MCF 10A (cell line): ENCODE data around the gene A1BG. TPM values are rescaled to one million over a fixed set of nuclear protein-coding genes. Genes with fewer than 3 reads are reported as not detected.

Experiments used
- BruUV-seq: library from RNA; stranded (reverse); fragments of 400-500 nt; replicated peaks from 2 replicates; lab custom pipeline; 2021; lab: Mats Ljungman, UMichigan
- CTCF ChIA-PET: fragments of 300-600 bp; sonication (Branson Sonifier 250); formaldehyde crosslinking; extraction: SDS; loops from one replicate; lab custom pipeline; 2021; ENCODE audit warnings: antibody characterized with exemption, inconsistent platforms; lab: Yijun Ruan, JAX
- POLR2A ChIA-PET: fragments of 300-600, 350-650 bp; sonication (Branson Sonifier 250); formaldehyde crosslinking; extraction: SDS; loops from one replicate; lab custom pipeline; 2020; ENCODE audit warnings: antibody characterized with exemption, inconsistent platforms; lab: Yijun Ruan, JAX
- DNase-seq: peaks from one replicate; pipeline ENCODE4 v3.0.0-alpha.2; 2018; ENCODE audit not compliant: unreplicated experiment
- H3K27ac Mint-ChIP-seq: one replicate; pipeline ENCODE4 v1.8.0; 2022; ENCODE audit warnings: mild to moderate bottlenecking, low read depth, mixed read lengths; ENCODE audit not compliant: unreplicated experiment
- H3K27me3 Mint-ChIP-seq: one replicate; pipeline ENCODE4 v1.8.0; 2022; ENCODE audit warnings: mixed read lengths; ENCODE audit not compliant: insufficient read depth, unreplicated experiment
- H3K36me3 Mint-ChIP-seq: one replicate; pipeline ENCODE4 v1.8.0; 2022; ENCODE audit warnings: mild to moderate bottlenecking, moderate library complexity, mixed read lengths; ENCODE audit not compliant: insufficient read depth, unreplicated experiment
- H3K4me1 Mint-ChIP-seq: one replicate; pipeline ENCODE4 v1.8.0; 2022; ENCODE audit warnings: mixed read lengths; ENCODE audit not compliant: insufficient read depth, unreplicated experiment
- H3K4me3 Mint-ChIP-seq: one replicate; pipeline ENCODE4 v1.8.0; 2022; ENCODE audit warnings: mild to moderate bottlenecking, moderate library complexity, mixed read lengths; ENCODE audit not compliant: unreplicated experiment
- H3K9me3 Mint-ChIP-seq: one replicate; pipeline ENCODE4 v1.8.0; 2022; ENCODE audit warnings: mixed read lengths; ENCODE audit not compliant: unreplicated experiment
- intact Hi-C: fragments of 100-400 bp; cut with micrococcal nuclease; formaldehyde crosslinking; loops from 2 replicates; pipeline ENCODE4 v1.14.1; 2022
- total RNA-seq: library from RNA; stranded (reverse); gene quantifications from 2 replicates; pipeline ENCODE4 v1.2.3, GENCODE V29; 2022
- TF ChIP-seq, protein P1 (sequence below): fragments of 200-600 bp; IDR thresholded peaks from one replicate; pipeline ENCODE4 v1.8.0; 2022; ENCODE audit warnings: antibody characterized with exemption, mild to moderate bottlenecking; ENCODE audit not compliant: unreplicated experiment

A1BG gene
- total RNA-seq, 1 experiment from 2014 or later: 6.4 TPM

DNA sequence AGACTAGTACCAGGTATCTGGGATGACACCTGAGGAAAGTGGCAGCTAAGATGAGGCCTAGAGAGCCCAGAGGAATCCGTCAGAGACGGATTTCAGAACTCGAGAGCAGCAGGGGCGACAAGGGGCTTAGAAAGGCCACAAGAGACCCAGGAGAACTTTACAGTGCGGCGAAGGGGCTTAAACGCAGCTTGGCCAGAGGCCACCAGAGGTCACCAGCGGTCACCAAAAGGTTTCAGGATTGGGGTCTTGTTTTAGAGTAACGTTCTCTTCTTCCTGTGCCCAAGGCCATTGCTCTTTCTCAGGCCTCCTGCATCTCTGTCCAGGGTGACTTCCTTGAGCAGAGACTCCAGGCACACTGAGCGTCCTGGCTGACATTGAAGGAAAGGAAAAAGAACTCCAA, 24.3 kb downstream of the A1BG start:
- Mint-ChIP-seq H3K27ac (no peak overlapping the region), H3K9me3 (no peaks in the 10 kb centered on the region), H3K36me3 (no peaks in the 10 kb centered on the region), H3K4me1 (peaks cover 9% of the 10 kb centered on the region), H3K4me3 (no peak overlapping the region), H3K27me3 (no peaks in the 10 kb centered on the region)
- POLR2A ChIA-PET: interaction anchor here (1.8 to 5.3 kb wide), 2 partner anchors 17 to 34 kb away, joined by 10 to 55 read pairs; partner anchors contain the start of gene ZNF497
- BruUV-seq: no TSS peak
- CTCF ChIA-PET: interaction anchor here (0.5 to 1.9 kb wide), 3 partner anchors 18 to 45 kb away, joined by 3 to 7 read pairs (median 4); no protein-coding TSS in a partner anchor
- intact Hi-C loops: loop anchor here (5.0 kb wide), 1 partner anchor 138 kb away; the partner anchor contains the start of gene ZNF324
- DNase-seq: no peak
- TF ChIP-seq, protein P1, sequence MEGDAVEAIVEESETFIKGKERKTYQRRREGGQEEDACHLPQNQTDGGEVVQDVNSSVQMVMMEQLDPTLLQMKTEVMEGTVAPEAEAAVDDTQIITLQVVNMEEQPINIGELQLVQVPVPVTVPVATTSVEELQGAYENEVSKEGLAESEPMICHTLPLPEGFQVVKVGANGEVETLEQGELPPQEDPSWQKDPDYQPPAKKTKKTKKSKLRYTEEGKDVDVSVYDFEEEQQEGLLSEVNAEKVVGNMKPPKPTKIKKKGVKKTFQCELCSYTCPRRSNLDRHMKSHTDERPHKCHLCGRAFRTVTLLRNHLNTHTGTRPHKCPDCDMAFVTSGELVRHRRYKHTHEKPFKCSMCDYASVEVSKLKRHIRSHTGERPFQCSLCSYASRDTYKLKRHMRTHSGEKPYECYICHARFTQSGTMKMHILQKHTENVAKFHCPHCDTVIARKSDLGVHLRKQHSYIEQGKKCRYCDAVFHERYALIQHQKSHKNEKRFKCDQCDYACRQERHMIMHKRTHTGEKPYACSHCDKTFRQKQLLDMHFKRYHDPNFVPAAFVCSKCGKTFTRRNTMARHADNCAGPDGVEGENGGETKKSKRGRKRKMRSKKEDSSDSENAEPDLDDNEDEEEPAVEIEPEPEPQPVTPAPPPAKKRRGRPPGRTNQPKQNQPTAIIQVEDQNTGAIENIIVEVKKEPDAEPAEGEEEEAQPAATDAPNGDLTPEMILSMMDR: peak; percentile 22

DNA sequence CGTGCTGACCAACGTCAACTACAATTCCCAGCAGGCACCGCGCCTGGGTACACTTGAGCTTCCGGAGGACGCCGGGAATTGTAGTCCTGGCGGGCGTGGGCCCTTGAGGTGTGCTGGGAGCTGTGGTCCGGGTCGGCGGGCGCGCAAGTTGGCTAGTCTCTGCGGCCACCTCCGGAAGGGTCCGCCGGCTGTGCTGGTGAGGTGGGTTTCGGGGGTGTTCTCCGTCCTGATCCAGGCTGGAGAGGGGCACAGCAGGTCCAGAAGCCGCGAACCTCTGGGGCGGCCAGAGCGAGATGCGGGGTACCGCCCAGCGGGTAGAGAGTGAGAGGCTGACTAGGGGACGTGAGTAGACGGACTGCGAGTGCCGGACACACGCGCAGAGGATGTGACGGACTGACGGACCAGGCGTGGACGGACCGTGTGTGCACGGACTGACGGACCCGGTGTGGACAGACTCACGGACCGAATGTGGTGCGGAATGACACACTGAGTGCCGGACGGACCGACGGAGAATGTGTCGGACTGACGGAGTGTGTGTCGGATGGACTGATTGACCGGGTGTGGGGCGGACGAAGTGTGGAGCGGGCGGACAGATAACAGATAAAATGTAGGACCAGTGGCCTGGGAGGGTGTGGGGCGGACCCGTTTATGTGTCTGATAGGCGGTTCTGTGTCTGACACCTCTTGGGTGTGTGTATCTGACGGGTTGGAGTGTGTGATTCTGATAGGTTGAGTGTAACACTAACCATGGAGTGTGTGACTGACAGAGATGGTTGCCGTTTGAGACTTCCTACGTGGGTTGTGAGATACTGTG, 26.2 kb downstream of the A1BG start, which contains the start of gene ZSCAN22:
TSS of gene ZSCAN22 (plus strand) at position 81 of the 813 bp plus-strand sequence. CDS start 7,809 bp downstream, outside the sequence.
- peak; percentile 98 for DNase-seq
- no peak within 1 kb of the TSS for H3K4me3 Mint-ChIP-seq
- no peaks in the 10 kb centered on the region for H3K36me3 Mint-ChIP-seq
- H3K4me1 Mint-ChIP-seq: peaks cover 9% of the 10 kb centered on the region
- TSS peak; percentile 31 for BruUV-seq
- no peaks in the 10 kb centered on the region for H3K27me3 Mint-ChIP-seq
- intact Hi-C loops: loop anchor here (1.0 to 5.0 kb wide), 3 partner anchors 35 to 140 kb away; partner anchors contain the start of genes ZNF324, ZNF497 and ZNF837
- TF ChIP-seq, protein P1: no peak
- H3K27ac Mint-ChIP-seq: no peak within 1 kb of the TSS
- no peaks in the 10 kb centered on the region for H3K9me3 Mint-ChIP-seq
- POLR2A ChIA-PET: interaction anchor here (0.6 to 5.3 kb wide), 29 partner anchors 10 to 938 kb away, joined by 3 to 55 read pairs (median 4); partner anchors contain the start of genes ERVK3-1, RPS5, ZBTB45 and ZNF274
- CTCF ChIA-PET: interaction anchor here (0.7 kb wide), 1 partner anchor 95 kb away, joined by 3 read pairs; no protein-coding TSS in a partner anchor

DNA sequence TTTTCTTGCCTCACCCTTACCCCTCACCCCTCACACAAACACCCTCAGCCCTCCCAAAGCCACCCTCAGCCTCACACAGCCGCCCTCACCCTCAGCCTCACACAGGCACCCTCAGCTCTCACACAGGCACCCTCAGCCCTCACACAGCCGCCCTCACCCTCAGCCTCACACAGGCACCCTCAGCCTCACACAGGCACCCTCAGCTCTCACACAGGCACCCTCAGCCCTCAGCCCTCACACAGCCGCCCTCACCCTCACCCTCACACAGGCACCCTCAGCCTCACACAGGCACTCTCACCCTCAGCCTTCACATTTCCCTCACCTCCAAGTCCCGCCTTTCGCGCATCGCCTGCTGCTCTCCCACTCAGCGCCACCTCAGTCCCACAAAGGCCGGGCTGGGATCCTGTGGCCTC, 26.8 kb downstream of the A1BG start:
- Mint-ChIP-seq H3K4me1 (peaks cover 9% of the 10 kb centered on the region), H3K4me3 (no peak overlapping the region), H3K36me3 (no peaks in the 10 kb centered on the region), H3K27me3 (no peaks in the 10 kb centered on the region), H3K9me3 (no peaks in the 10 kb centered on the region), H3K27ac (no peak overlapping the region)
- no TSS peak for BruUV-seq
- ChIA-PET POLR2A (interaction anchor here (0.6 to 5.3 kb wide), 31 partner anchors 9 to 937 kb away, joined by 3 to 55 read pairs (median 4); partner anchors contain the start of genes ERVK3-1, RPS5, ZBTB45 and ZNF274), CTCF (interaction anchor here (0.6 to 0.7 kb wide), 2 partner anchors 95 to 815 kb away, joined by 3 to 4 read pairs; no protein-coding TSS in a partner anchor)
- no peak for DNase-seq
- intact Hi-C loops: loop anchor here (1.0 to 5.0 kb wide), 3 partner anchors 36 to 141 kb away; partner anchors contain the start of genes ZNF324, ZNF497 and ZNF837
- TF ChIP-seq, protein P1: no peak
